Measurements from ENCODE around the gene COG8. TPM values are rescaled to one million over a fixed set of nuclear protein-coding genes. Genes with fewer than 3 reads are reported as not detected.
A peak's percentile ranks its signal among the peaks of the same experiment; 100 is the strongest.

The COG8 gene
- total and polyA plus RNA-seq, 9 of the 15 experiments (the other 6 are each of a cell fraction or from before 2014, with no cell fraction given): 3.7 to 42.6 (median 30.1) TPM

DNA sequence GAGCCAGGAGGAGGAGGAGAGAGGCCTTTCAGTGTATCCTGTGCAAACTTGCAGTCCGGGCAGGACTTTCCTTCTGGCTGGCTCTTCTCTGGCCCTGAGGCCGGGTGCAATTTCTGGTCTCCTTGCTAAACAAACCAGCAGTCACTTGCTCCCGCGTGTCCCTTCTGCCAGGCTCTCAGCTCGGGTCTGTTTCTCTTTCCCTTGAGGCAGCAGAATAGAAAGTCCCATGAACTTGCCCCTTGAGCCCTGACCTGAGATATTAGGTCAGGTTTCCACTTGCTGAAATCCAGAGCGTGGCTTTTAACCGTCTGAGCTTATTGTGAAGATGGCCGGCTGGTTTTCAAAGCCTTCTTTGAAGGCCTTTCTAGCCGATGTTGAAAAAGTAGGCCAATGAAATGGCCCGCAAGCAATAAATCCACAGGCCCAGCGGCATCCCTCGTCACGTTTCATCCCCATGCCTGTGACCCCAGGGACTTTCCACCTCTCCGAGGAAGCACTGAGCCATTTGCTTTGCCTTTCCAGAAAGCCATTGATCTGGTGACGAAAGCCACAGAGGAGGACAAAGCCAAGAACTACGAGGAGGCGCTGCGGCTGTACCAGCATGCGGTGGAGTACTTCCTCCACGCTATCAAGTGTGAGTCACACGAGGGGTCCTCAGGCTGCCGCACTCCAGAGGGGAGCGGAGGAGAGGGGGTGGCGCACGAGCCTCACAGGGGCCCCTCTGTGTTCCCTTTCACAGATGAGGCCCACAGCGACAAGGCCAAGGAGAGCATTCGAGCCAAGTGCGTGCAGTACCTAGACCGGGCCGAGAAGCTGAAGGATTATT, 23.7 kb downstream of the COG8 start:
- H3K36me3 ChIP-seq (ENCODE audit: control insufficient read depth, insufficient read depth, low read length): peaks cover 71% of the 10 kb centered on the region; the same call in 2 of the 3 replicates
- no peak for ATAC-seq
- WGBS (ENCODE audit: insufficient coverage, low coverage, missing lambda C conversion rate): 94% methylated on average over 16 of the region's 30 CpGs

More for the DNA sequence above, 23.7 kb downstream of the COG8 start:
- no peaks in the 10 kb centered on the region for H3K9me1 ChIP-seq (ENCODE audit: control insufficient read depth, insufficient read depth, low read length)
- 0 out of 2 replicates have a peak, but pooled peaks cover 3% of the 10 kb centered on the region for H4K20me1 ChIP-seq (replicated peaks; ENCODE audit: control insufficient read depth, insufficient read depth, low read length)
- TF ChIP-seq U2AF2 (optimal IDR thresholded peaks at IDR 0.05; ENCODE audit: low read depth, low read length) (no peak), KAT7 (CRISPR knock-in tag; IDR thresholded peaks at IDR 0.05; ENCODE audit: borderline replicate concordance) (no peak), KLF6 (CRISPR knock-in tag; IDR thresholded peaks at IDR 0.05; ENCODE audit: borderline replicate concordance) (no peak), NR2F6 (CRISPR knock-in tag; IDR thresholded peaks at IDR 0.05) (no peak), POLR3G (IDR thresholded peaks at IDR 0.05; ENCODE audit: extremely low read depth, insufficient read length, insufficient replicate concordance) (no peak), TOE1 (IDR thresholded peaks at IDR 0.05; ENCODE audit: borderline replicate concordance) (no peak), TOE1 (CRISPR knock-in tag; IDR thresholded peaks at IDR 0.05; ENCODE audit: borderline replicate concordance, low read depth) (no peak), RAD21 (CRISPR knock-in tag; conservative IDR thresholded peaks at IDR 0.05 in 1 of 2, IDR thresholded peaks at IDR 0.05 in 1 of 2) (no peak)
- TF ChIP-seq, protein P1, sequence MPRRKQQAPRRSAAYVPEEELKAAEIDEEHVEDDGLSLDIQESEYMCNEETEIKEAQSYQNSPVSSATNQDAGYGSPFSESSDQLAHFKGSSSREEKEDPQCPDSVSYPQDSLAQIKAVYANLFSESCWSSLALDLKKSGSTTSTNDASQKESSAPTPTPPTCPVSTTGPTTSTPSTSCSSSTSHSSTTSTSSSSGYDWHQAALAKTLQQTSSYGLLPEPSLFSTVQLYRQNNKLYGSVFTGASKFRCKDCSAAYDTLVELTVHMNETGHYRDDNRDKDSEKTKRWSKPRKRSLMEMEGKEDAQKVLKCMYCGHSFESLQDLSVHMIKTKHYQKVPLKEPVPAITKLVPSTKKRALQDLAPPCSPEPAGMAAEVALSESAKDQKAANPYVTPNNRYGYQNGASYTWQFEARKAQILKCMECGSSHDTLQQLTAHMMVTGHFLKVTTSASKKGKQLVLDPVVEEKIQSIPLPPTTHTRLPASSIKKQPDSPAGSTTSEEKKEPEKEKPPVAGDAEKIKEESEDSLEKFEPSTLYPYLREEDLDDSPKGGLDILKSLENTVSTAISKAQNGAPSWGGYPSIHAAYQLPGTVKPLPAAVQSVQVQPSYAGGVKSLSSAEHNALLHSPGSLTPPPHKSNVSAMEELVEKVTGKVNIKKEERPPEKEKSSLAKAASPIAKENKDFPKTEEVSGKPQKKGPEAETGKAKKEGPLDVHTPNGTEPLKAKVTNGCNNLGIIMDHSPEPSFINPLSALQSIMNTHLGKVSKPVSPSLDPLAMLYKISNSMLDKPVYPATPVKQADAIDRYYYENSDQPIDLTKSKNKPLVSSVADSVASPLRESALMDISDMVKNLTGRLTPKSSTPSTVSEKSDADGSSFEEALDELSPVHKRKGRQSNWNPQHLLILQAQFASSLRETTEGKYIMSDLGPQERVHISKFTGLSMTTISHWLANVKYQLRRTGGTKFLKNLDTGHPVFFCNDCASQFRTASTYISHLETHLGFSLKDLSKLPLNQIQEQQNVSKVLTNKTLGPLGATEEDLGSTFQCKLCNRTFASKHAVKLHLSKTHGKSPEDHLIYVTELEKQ (CRISPR knock-in tag; IDR thresholded peaks at IDR 0.05): no peak
- TF ChIP-seq, protein P2, sequence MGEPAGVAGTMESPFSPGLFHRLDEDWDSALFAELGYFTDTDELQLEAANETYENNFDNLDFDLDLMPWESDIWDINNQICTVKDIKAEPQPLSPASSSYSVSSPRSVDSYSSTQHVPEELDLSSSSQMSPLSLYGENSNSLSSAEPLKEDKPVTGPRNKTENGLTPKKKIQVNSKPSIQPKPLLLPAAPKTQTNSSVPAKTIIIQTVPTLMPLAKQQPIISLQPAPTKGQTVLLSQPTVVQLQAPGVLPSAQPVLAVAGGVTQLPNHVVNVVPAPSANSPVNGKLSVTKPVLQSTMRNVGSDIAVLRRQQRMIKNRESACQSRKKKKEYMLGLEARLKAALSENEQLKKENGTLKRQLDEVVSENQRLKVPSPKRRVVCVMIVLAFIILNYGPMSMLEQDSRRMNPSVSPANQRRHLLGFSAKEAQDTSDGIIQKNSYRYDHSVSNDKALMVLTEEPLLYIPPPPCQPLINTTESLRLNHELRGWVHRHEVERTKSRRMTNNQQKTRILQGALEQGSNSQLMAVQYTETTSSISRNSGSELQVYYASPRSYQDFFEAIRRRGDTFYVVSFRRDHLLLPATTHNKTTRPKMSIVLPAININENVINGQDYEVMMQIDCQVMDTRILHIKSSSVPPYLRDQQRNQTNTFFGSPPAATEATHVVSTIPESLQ (CRISPR knock-in tag; IDR thresholded peaks at IDR 0.05): no peak
- ChIA-PET POLR2A (interaction anchor here (0.6 to 5.5 kb wide), 2 partner anchors 13 to 131 kb away, joined by 3 to 51 read pairs; partner anchors contain the start of gene PDF), CTCF (ENCODE audit: low intra/inter-chr PET ratio) (no interaction called here)
- no peak overlapping the region for H3K4me3 ChIP-seq
- H3K4me1 ChIP-seq (replicated peaks in 1 of 2; ENCODE audit: control insufficient read depth in 2 of 2, insufficient read depth in 2 of 2, low read length in 2 of 2): peaks cover 3 to 15% of the 10 kb centered on the region in 2 experiments; a peak in 2 of 5 replicates
- H3K27ac ChIP-seq (ENCODE audit: extremely low read depth, low read depth, low read length): no peak overlapping the region
- DNase-seq (ENCODE audit: extremely low read depth in 1 of 4, low spot score in 3 of 4): no peak
- no peaks in the 10 kb centered on the region for H3K9me3 ChIP-seq (replicated peaks; ENCODE audit: control insufficient read depth, insufficient read depth, low read depth, low read length)
- intact Hi-C loops (cut with micrococcal nuclease) (no loop called here), in situ Hi-C loops (cut with MboI) (no loop called here)
- no peak overlapping the region for H2AFZ ChIP-seq (ENCODE audit: low read depth, low read length)
- FAIRE-seq: no peak
- no peak overlapping the region for H3K4me2 ChIP-seq (ENCODE audit: insufficient read depth, low read length)
- BruUV-seq (replicated peaks): no TSS peak
- H3K27me3 ChIP-seq (ENCODE audit: control insufficient read depth in 2 of 2, insufficient read depth in 2 of 2, low read length in 2 of 2): no peaks in the 10 kb centered on the region
- peaks cover 40% of the 10 kb centered on the region for H3K79me2 ChIP-seq (ENCODE audit: control insufficient read depth, insufficient read depth, low read length)
- H3K9ac ChIP-seq (ENCODE audit: insufficient read depth in 1 of 2, low read depth in 2 of 2, low read length in 2 of 2): 0 out of 4 replicates have a peak overlapping the region, but pooled peaks of 1 of the 2 experiments have one; percentile 21

All from K562 (cell line).